Ramos (cell line): Measurements from ENCODE around the gene ZNF282.
"Not testable (repeated sequence)": the region's sequence is repeated elsewhere in the genome, so short reads cannot be mapped to it uniquely, and the experiment has no call there.

Experiments used
- in situ Hi-C: fragments of 300-500 bp; cut with MboI; formaldehyde crosslinking; loops from one replicate; pipeline ENCODE4 v1.14.3; 2022; ENCODE audit warnings: low sequenced_read_pairs; ENCODE audit not compliant: unreplicated experiment

The ZNF282 gene

DNA sequence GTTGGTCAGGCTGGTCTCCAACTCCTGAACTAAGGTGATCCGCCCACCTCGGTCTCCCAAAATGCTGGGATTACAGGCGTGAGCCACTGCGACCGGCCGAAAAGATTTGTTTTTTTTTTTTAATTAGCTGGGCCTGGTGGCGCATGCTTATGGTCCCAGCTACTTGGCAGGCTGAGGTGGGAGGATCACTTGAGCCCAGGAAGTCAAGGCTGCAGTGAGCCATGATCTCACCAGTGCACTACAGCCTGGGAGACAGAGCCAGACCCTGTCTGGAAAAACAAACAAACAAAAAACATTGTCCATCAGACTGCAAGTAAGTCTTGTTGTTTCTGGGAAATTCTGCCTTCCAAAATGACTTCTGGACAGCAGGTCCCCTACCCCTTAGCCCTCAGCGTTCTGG, 27.8 kb downstream of the ZNF282 start:
- in situ Hi-C loops, result no loop called here

DNA sequence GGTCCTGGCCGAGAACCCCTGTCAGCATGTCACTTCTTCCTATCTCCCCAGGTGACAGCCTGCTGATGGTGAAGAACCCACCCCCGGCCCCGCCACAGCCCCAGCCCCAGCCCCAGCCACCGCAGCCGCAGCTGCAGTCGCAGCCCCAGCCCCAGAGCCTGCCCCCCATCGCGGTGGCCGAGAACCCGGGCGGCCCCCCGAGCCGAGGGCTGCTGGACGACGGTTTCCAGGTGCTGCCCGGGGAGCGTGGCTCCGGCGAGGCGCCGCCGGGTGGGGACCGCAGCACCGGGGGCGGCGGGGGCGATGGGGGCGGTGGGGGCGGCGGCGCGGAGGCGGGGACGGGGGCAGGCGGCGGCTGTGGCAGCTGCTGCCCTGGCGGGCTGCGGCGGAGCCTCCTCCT, 28.4 kb downstream of the ZNF282 start:
- in situ Hi-C loops, result no loop called here

GRCh38 chr7:149224352-149224751, 29.0 kb downstream of the ZNF282 start:
- in situ Hi-C loops, result no loop called here

- in situ Hi-C loops, result no loop called here
Measured at GRCh38 chr7:149225106-149225505, 29.8 kb downstream of the ZNF282 start.

GRCh38 chr7:149225656-149226055, 30.3 kb downstream of the ZNF282 start:
- in situ Hi-C loops, result no loop called here

GRCh38 chr7:149226366-149226765, 31.0 kb downstream of the ZNF282 start:
- in situ Hi-C loops, result not testable (repeated sequence)

DNA sequence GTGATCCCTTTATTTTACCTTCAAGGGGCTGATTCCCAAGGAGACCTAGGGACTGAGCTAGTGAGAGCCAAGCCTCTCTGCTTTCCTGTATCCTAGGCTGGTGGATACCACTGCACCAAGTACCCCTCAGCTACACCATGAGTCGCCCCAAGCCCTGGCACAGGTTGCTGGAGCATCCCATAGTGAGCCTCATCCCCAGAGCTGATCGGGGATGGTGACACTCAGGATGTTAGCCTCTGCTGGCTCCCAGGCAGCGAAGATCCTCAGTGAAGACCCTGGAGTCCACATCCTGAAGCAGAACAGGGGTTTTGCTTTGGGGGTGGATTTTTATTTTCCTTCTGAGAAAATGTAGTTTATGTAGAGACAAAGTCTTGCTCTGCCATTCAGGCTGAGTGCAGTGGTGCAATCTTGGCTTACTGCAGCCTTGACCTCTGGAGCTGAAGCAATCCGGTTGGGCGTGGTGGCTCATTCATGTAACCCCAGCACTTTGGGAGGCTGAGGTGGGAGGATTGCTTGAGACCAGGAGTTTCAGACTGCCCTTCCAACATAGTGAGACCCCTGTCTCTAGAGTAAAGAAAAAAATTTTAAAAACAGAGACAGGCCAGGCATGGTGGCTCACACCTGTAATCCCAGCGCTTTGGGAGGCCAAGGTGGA, 31.6 kb downstream of the ZNF282 start:
- in situ Hi-C loops, result no loop called here

- in situ Hi-C loops, result no loop called here
Measured at GRCh38 chr7:149228831-149229471, 33.6 kb downstream of the ZNF282 start.

- in situ Hi-C loops, result no loop called here
Measured at GRCh38 chr7:149229526-149229925, 34.2 kb downstream of the ZNF282 start.

GRCh38 chr7:149232362-149232761, 37.0 kb downstream of the ZNF282 start:
- in situ Hi-C loops, result no loop called here

GRCh38 chr7:149233655-149234204, 38.4 kb downstream of the ZNF282 start:
- in situ Hi-C loops, result not testable (repeated sequence)

- in situ Hi-C loops, result no loop called here
Measured at GRCh38 chr7:149237502-149237901, 42.2 kb downstream of the ZNF282 start.

GRCh38 chr7:149238051-149238450, 42.7 kb downstream of the ZNF282 start:
- in situ Hi-C loops, result no loop called here

- in situ Hi-C loops, result no loop called here
Measured at GRCh38 chr7:149239345-149240143, 44.2 kb downstream of the ZNF282 start, which contains the start of gene ZNF212. Gene ZNF212 (plus strand): TSS chr7:149239651. CDS start chr7:149239779, 128 bp downstream.

GRCh38 chr7:149240637-149241036, 45.3 kb downstream of the ZNF282 start:
- in situ Hi-C loops, result no loop called here

DNA sequence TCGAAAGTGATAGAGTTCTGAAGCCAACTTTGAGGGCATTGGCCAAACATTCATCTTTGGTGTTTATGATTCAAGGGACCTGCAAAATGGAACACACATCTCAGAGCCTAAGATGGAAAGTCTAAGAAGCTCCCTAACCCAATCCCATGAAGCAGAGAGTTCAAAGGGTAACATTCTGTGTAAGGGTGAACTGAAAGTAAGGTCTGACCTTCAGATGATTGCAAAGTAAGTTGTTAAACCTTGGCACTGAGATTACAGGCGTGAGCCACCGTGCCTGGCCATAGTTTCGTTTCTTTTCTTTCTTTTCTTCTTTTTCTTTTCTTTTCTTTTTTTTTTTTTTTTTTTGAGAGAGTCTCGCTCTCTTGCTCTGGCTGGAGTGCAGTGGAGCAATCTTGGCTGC, 46.4 kb downstream of the ZNF282 start:
- in situ Hi-C loops, result no loop called here

- in situ Hi-C loops, result no loop called here
Measured at GRCh38 chr7:149245244-149245643, 49.9 kb downstream of the ZNF282 start.

GRCh38 chr7:149245744-149246143, 50.4 kb downstream of the ZNF282 start:
- in situ Hi-C loops, result no loop called here

- in situ Hi-C loops, result no loop called here
Measured at GRCh38 chr7:149248777-149249176, 53.4 kb downstream of the ZNF282 start.

GRCh38 chr7:149250151-149250550, 54.8 kb downstream of the ZNF282 start:
- in situ Hi-C loops, result not testable (repeated sequence)

GRCh38 chr7:149251518-149251917, 56.2 kb downstream of the ZNF282 start:
- in situ Hi-C loops, result not testable (repeated sequence)
